ENCODE data around the gene OTOF.

OTOF gene

GRCh38 chr2:26477911-26478253 is at the start of gene OTOF:
Gene OTOF (minus strand): TSS chr2:26478124.
- DNase-seq (ENCODE audit: low read depth in 2 of 2, low spot score in 1 of 2) = no peak

GRCh38 chr2:26526589-26526988 is 48.7 kb upstream of the OTOF start:
- no peak for DNase-seq (ENCODE audit: low read depth in 2 of 2, low spot score in 1 of 2)

GRCh38 chr2:26526105-26526504 is 48.2 kb upstream of the OTOF start:
- no peak for DNase-seq (ENCODE audit: low read depth in 2 of 2, low spot score in 1 of 2)

GRCh38 chr2:26523750-26524149 is 45.8 kb upstream of the OTOF start:
- DNase-seq (ENCODE audit: low read depth in 2 of 2, low spot score in 1 of 2) = no peak

- DNase-seq (ENCODE audit: low read depth in 2 of 2, low spot score in 1 of 2) = no peak
Measured at GRCh38 chr2:26522751-26523171, 44.8 kb upstream of the OTOF start.

GRCh38 chr2:26522325-26522724 is 44.4 kb upstream of the OTOF start:
- DNase-seq (ENCODE audit: low read depth in 2 of 2, low spot score in 1 of 2) = no peak

- no peak for DNase-seq (ENCODE audit: low read depth in 2 of 2, low spot score in 1 of 2)
Measured at GRCh38 chr2:26521913-26522180, 43.9 kb upstream of the OTOF start.

- no peak for DNase-seq (ENCODE audit: low read depth in 2 of 2, low spot score in 1 of 2)
Measured at GRCh38 chr2:26521054-26521912, 43.4 kb upstream of the OTOF start.

GRCh38 chr2:26520148-26520449 is 42.2 kb upstream of the OTOF start:
- no peak for DNase-seq (ENCODE audit: low read depth in 2 of 2, low spot score in 1 of 2)

- peak in 1 of 2 donors; percentile 4 for DNase-seq (ENCODE audit: low read depth in 2 of 2, low spot score in 1 of 2)
Measured at GRCh38 chr2:26519396-26520147, 41.6 kb upstream of the OTOF start.

- no peak for DNase-seq (ENCODE audit: low read depth in 2 of 2, low spot score in 1 of 2)
Measured at GRCh38 chr2:26516781-26517180, 38.9 kb upstream of the OTOF start.

- no peak for DNase-seq (ENCODE audit: low read depth in 2 of 2, low spot score in 1 of 2)
Measured at GRCh38 chr2:26516246-26516645, 38.3 kb upstream of the OTOF start.

- DNase-seq (ENCODE audit: low read depth in 2 of 2, low spot score in 1 of 2) = no peak
Measured at GRCh38 chr2:26515771-26516170, 37.8 kb upstream of the OTOF start.

GRCh38 chr2:26514045-26514444 is 36.1 kb upstream of the OTOF start:
- DNase-seq (ENCODE audit: low read depth in 2 of 2, low spot score in 1 of 2) = no peak

- no peak for DNase-seq (ENCODE audit: low read depth in 2 of 2, low spot score in 1 of 2)
Measured at GRCh38 chr2:26513261-26513660, 35.3 kb upstream of the OTOF start.

GRCh38 chr2:26511466-26511865 is 33.5 kb upstream of the OTOF start:
- no peak for DNase-seq (ENCODE audit: low read depth in 2 of 2, low spot score in 1 of 2)

- no peak for DNase-seq (ENCODE audit: low read depth in 2 of 2, low spot score in 1 of 2)
Measured at GRCh38 chr2:26510344-26510973, 32.5 kb upstream of the OTOF start.

- DNase-seq (ENCODE audit: low read depth in 2 of 2, low spot score in 1 of 2) = no peak
Measured at GRCh38 chr2:26509141-26509540, 31.2 kb upstream of the OTOF start.

GRCh38 chr2:26507932-26508331 is 30.0 kb upstream of the OTOF start:
- no peak for DNase-seq (ENCODE audit: low read depth in 2 of 2, low spot score in 1 of 2)

- no peak for DNase-seq (ENCODE audit: low read depth in 2 of 2, low spot score in 1 of 2)
Measured at GRCh38 chr2:26507088-26507487, 29.2 kb upstream of the OTOF start.

- DNase-seq (ENCODE audit: low read depth in 2 of 2, low spot score in 1 of 2) = no peak
Measured at GRCh38 chr2:26506279-26506678, 28.4 kb upstream of the OTOF start.

GRCh38 chr2:26504002-26504401 is 26.1 kb upstream of the OTOF start:
- DNase-seq (ENCODE audit: low read depth in 2 of 2, low spot score in 1 of 2) = no peak
